GM12891 (cell line): Measurements from ENCODE around the gene DOK3. TPM values are rescaled to one million over a fixed set of nuclear protein-coding genes. Genes with fewer than 3 reads are reported as not detected.

Source experiments
- DNase-seq: peaks from one replicate; pipeline ENCODE4 v3.0.0; 2011; ENCODE audit warnings: low spot score; ENCODE audit not compliant: insufficient read length
- FAIRE-seq: peaks from 2 replicates; lab custom pipeline; 2011; peaks lifted over from hg19 to GRCh38; lab: Jason Lieb, UNC
- PAX5 ChIP-seq: IDR thresholded peaks from 2 replicates; pipeline ENCODE4 v1.6.1; 2011; ENCODE audit warnings: low read length, moderate library complexity, mild to moderate bottlenecking; ENCODE audit not compliant: insufficient read depth, severe bottlenecking
- POLR2A ChIP-seq: IDR thresholded peaks from 2 replicates; pipeline ENCODE4 v1.6.1; 2011; ENCODE audit warnings: low read depth, low read length, control low read depth
- POLR2AphosphoS5 ChIP-seq: IDR thresholded peaks from 2 replicates; pipeline ENCODE4 v1.6.1; 2011; ENCODE audit warnings: low read depth, low read length, control low read depth
- POU2F2 ChIP-seq: IDR thresholded peaks from 2 replicates; pipeline ENCODE4 v1.6.1; 2011; ENCODE audit warnings: low read depth, mild to moderate bottlenecking, control low read depth, low read length, moderate library complexity
- SPI1 ChIP-seq: IDR thresholded peaks from 2 replicates; pipeline ENCODE4 v1.6.1; 2011; ENCODE audit warnings: low read depth, low read length, control low read depth
- TAF1 ChIP-seq: IDR thresholded peaks from 2 replicates; pipeline ENCODE4 v1.6.1; 2011; ENCODE audit warnings: low read depth, low read length, control low read depth
- polyA plus RNA-seq: library from polyadenylated mRNA; unstranded; fragments of >200 nt; gene quantifications from one replicate; pipeline ENCODE4 v1.2.1, GENCODE V29; 2012; ENCODE audit warnings: low read depth, missing spikeins, inconsistent platforms; ENCODE audit not compliant: missing spikeins

Gene DOK3, protein sequence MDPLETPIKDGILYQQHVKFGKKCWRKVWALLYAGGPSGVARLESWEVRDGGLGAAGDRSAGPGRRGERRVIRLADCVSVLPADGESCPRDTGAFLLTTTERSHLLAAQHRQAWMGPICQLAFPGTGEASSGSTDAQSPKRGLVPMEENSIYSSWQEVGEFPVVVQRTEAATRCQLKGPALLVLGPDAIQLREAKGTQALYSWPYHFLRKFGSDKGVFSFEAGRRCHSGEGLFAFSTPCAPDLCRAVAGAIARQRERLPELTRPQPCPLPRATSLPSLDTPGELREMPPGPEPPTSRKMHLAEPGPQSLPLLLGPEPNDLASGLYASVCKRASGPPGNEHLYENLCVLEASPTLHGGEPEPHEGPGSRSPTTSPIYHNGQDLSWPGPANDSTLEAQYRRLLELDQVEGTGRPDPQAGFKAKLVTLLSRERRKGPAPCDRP
- polyA plus RNA-seq = 73.2 TPM

DNA sequence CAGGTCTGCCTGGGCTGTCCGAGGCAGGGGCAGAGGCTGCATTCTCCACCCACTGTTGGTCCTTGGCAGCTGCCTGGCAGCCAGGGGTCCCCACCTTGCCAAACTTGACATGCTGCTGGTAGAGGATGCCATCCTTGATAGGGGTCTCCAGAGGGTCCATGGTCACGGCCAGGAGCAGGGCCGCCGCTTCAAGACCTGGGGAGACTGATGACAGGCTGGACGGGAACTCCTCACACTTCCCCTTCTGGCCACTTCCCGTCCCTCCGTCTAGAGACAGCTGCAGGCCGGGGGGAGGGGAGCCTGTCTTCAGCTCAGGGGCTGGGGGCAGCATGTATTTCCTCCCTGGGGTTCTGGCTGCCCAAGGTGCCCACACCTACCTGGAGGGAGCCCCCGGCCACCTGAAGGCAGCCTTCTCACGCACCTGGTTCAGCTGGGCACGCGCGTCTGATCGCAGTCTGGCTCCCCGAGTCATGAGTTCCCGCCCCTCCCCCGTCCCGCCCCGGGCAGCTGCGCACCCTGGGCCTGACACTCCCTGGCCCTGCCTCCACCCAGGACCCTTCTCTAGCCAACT lies at the start of gene DOK3:
DOK3 (minus strand) TSS at position 446 of the 571 bp plus-strand sequence; CDS start at position 160, 286 bp downstream.
- TF ChIP-seq SPI1 (peak; percentile 88), TAF1 (no peak)
- DNase-seq (no peak), FAIRE-seq (no peak)

DNA sequence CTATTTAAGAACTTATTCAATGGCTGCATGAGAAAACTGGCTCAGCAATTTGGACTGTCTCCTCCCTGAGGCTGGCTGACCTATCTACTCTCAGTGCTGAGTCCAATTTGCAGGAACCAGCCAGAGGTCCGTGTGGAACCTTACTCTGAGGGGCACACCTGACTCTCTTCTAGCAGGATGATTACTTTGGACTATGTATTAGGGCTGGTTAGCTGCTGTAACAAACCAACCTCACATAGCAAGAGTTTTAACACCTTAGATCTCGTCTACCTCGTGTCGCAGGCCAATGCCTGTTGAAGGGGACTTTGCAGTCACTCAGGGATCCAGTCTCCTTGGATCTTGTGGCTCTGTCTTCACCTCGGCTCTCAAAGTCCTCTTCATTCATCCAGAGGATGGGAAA lies 48.2 kb upstream of the DOK3 start:
- DNase-seq (no peak), FAIRE-seq (no peak)
- TF ChIP-seq POLR2AphosphoS5 = no peak
- no peak for TF ChIP-seq POLR2A
- no peak for TF ChIP-seq POU2F2

DNA sequence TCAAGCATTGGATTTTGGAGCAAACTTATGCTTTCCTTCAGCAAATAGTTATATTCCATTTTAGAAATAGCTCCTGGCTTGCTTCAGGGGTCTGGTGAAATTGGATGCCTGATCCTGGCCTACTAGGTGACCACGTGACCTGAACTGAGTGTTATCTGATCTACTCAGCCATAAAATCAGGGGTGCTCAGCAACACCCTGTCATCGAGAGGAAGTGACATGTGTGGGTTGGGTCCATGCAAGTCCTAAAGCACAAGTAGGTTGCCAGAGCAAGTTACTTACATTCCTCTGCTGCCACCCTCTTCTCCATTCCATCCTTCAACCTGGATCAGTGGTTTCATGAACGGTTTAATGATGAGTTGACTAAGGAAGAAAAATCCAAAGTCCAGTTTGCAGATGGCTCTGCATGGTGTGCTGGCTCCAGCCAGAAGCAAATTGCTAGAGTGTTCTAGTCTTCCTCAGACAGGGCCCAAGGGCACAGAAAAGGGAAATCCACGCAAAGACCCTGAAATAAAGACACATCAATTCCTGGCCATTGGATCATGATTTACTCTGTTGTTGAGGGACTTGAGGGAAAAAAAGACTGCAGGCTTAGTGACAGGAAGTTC lies 47.5 kb upstream of the DOK3 start:
- FAIRE-seq (no peak), DNase-seq (no peak)
- TF ChIP-seq PAX5 (no peak), POLR2AphosphoS5 (no peak), POLR2A (no peak), SPI1 (peak; percentile 35; the same call in 1 of the 2 replicates), TAF1 (no peak), POU2F2 (no peak)

DNA sequence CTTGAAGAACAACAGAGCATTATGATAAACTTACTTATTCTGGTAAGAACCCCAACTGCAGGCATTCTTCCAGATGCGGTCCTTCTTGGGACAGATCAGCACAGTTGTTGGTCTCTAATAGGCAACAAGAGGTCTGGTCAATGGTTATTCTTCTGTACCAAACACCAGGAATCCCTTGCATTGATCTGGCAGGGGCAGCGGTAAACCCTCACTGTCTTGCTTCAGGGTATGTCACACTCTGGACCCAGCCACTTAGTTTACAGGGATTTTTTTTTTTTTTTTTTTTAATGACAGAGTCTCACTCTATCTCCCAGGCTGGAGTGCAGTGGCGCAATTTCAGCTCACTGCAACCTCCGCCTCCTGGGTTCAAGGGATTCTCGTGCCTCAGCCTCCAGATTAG lies 46.0 kb upstream of the DOK3 start:
- no peak for TF ChIP-seq POLR2A
- no peak for TF ChIP-seq PAX5
- TF ChIP-seq SPI1 = no peak
- TF ChIP-seq POU2F2 = no peak
- TF ChIP-seq POLR2AphosphoS5 = no peak
- TF ChIP-seq TAF1 = no peak
- DNase-seq (no peak), FAIRE-seq (no peak)

DNA sequence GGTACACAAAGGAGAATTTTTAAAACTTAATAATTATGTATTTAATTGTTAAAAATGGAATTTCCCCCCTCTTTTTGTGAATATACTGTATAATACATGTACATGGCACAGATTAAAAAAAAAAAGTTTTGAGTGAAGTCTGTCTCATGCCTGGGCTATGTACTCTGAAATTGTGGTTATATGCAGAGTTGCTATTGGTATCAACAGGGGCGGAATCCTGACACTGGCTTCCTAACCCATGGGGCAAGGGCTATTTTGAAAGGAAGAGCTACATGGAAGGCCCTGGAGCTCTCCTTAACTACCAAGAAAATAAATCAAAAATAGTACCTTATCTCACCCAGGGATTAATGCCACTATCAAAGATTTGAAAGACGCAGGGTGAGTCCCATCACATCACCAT lies 45.6 kb upstream of the DOK3 start:
- DNase-seq (no peak), FAIRE-seq (no peak)
- TF ChIP-seq SPI1 = no peak
- no peak for TF ChIP-seq TAF1
- no peak for TF ChIP-seq POU2F2
- no peak for TF ChIP-seq POLR2A
- TF ChIP-seq PAX5 = no peak
- no peak for TF ChIP-seq POLR2AphosphoS5

DNA sequence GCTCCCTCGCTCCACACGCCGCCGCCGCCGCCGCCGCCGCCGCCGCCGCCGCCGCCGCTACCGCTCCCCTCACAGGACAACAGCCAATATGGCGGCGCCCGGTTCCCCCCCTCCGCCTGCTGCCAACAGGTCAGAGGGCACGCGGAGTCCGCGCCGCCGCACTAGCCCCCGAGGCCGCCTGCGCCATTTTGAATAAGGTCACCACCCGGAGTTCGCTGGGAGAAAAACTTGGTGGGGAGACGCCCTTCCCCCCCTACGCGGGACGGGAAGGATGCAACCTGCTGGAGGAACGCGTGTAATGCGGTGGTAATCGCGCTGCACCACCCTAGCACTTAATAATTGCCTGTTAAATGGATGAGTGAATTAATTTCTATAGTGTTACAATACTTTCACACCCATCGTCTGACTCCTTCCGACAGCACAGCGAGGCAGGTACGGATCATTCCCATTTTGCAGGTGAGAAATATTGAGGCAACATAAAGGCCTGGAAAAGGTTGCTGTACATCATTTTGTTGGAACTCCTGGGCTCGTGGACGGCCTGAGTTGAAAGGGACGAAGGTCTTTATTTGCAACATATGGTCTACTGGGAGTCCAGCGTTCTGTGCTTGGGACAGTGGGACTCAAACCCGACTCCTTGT lies 45.0 kb upstream of the DOK3 start, which contains the start of gene FAM193B:
FAM193B (minus strand) TSS at position 90 of the 638 bp plus-strand sequence. CDS start 105 bp downstream, outside the sequence.
- peak; percentile 97 for DNase-seq
- FAIRE-seq = peak; percentile 87
- peak; percentile 61; the same call in 1 of the 2 replicates for TF ChIP-seq TAF1
- TF ChIP-seq POLR2AphosphoS5 = no peak

DNA sequence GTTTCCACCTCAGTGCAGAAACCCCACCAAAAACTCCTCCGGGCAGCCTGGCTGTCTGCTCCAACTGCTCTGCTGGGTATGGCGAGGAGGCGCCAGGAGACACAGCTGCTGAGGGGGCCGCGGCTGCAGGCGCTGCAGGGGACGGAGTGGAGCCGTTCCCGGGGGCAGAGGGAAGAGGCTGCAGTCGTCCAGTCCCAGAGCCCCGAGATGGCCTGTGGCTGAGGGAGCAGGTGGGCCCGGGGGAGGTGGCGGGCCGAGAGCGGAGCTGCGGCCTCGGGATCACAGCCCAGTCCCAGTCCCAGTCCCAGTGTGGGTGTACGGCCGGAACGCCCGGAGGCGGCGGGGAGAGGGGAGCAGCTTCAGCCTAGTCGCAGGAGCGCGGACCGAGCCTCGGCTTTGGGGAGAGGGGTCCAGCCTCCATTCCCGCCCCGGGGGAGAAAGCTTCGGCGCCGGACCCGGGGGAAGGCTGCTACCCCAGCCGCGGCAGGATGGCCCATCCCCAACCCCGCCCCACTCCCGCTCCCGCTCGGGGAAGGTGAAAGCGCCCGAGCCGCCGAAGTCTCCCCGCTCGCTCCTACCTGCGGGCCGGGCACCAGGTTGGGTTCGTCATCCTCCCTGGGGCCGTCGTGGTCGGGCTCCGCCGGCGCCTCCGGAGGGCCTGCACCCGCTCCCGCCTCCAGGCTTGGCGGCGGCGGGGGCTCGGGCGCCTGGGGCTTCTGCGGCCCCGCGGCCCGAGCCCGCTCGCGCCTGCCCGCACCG lies 44.2 kb upstream of the DOK3 start:
- TF ChIP-seq TAF1 = no peak
- DNase-seq (peak; percentile 75), FAIRE-seq (no peak)

DNA sequence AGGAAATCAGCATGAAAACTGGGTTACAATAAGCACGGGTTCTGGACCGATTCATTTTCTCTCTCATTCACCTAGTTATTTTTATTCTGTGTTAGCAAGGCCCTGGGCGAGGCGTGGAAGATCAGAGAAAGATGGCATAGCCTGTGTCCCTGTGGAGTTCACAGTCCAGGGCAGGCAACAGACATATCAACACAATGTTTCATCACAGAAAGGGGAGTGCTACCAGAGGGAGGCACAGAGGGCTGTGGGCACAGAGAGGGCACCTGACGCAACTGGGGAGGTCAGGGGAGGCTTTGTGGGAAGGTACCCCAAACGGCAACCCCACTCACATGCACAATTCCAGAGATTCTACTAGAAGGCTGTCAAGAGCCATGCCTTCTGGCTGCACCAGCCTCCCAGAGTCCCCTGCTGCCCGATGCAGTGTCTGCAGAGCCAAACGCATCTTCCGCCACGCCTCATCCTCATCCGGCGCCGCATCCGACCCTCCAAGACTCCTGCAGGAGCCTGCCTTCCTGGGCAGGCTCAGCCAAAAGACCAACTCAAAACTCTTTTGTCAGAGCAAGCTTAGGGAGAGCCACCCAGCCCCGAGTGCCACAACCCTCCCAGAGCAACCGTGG lies 43.3 kb upstream of the DOK3 start:
- DNase-seq (no peak), FAIRE-seq (no peak)
- TF ChIP-seq TAF1 (no peak), SPI1 (no peak), PAX5 (no peak), POLR2AphosphoS5 (no peak), POU2F2 (no peak), POLR2A (no peak)

DNA sequence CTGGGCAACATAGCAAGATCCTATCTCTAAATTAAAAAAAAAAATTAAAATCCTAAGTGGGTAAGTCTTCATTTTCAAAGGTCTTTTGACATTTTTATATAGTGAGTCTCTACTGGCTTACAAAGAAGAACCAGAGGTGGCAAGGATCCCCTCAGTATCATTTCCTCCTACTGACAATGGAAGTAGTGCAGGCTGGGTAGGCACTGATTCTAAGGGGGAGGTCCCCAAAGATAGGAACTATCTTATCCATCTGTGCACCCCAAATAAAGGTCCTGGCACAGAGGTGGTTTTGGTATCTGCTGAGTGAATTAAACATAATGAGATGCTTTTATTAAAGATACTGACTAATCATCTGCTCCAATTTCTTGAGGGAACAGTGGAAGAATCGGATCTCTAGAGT lies 40.5 kb upstream of the DOK3 start:
- FAIRE-seq (no peak), DNase-seq (no peak)
- no peak for TF ChIP-seq PAX5
- peak; percentile 8; the same call in 1 of the 2 replicates for TF ChIP-seq SPI1
